ENCODE data around the gene RPL13A. TPM values are rescaled to one million over a fixed set of nuclear protein-coding genes. Genes with fewer than 3 reads are reported as not detected.

The RPL13A gene
- total RNA-seq, 1 experiment from 2014 or later: 3,286 TPM

DNA sequence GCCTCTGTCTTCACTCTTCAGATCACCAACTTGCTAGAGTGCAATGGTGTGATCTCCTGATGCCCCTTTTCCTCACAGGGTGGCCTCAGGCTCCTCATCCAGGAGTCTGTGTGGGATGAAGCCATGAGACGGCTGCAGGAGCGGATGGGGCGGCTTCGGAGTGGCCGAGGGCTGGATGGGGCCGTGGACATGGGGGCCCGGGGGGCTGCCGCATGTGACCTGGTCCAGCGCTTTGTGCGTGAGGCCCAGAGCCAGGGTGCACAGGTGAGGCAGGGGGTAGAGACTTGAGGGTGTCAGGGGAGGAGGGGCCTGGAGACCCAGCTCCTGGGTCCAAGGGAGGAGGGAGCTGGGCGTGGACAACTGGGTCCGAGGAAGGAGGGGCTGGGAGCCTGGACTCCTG lies 24.9 kb upstream of the RPL13A start:
- no peak overlapping the region for H2BK20ac ChIP-seq (ENCODE audit: low read depth, low read length, poor library complexity, severe bottlenecking)
- no peaks in the 10 kb centered on the region for H3K9me3 ChIP-seq (ENCODE audit: control insufficient read depth, low read depth, low read length)
- no peak overlapping the region for H2BK12ac ChIP-seq (ENCODE audit: insufficient read length, low read depth, low read length)
- H3K23me2 ChIP-seq (ENCODE audit: insufficient read length, low read depth, low read length, poor library complexity, severe bottlenecking): no peaks in the 10 kb centered on the region
- H3K23ac ChIP-seq (ENCODE audit: insufficient read length, low read depth, low read length): no peak overlapping the region
- no peak overlapping the region for H3K56ac ChIP-seq (ENCODE audit: insufficient read length, low read depth, low read length)
- no peaks in the 10 kb centered on the region for H3K79me2 ChIP-seq (ENCODE audit: insufficient read depth, low read length)
- no peaks in the 10 kb centered on the region for H3K27me3 Mint-ChIP-seq (ENCODE audit: low read depth)
- H4K91ac ChIP-seq (ENCODE audit: insufficient read length, low read depth, low read length): no peak overlapping the region
- H3K36me3 Mint-ChIP-seq (ENCODE audit: insufficient read depth in 1 of 3, low read depth in 3 of 3): peaks cover 14 to 31% (median 28%) of the 10 kb centered on the region in 3 experiments; a peak in 6 of 7 replicates
- no peaks in the 10 kb centered on the region for H4K20me1 ChIP-seq (ENCODE audit: control insufficient read depth, insufficient read depth, insufficient read length)
- no peak overlapping the region for H2AK5ac ChIP-seq (ENCODE audit: insufficient read length, low read length)
- H3K27ac ChIP-seq (ENCODE audit: insufficient read length, low read depth, low read length): no peak overlapping the region
- H3K4ac ChIP-seq (ENCODE audit: low read depth, low read length): no peak overlapping the region
- H3K4me1 ChIP-seq (ENCODE audit: insufficient read depth, low read length): no peaks in the 10 kb centered on the region
- H2BK5ac ChIP-seq (ENCODE audit: insufficient read length, low read length): no peak overlapping the region
- no peak overlapping the region for H3K4me2 ChIP-seq (ENCODE audit: insufficient read depth, insufficient read length, low read length)
- no peak overlapping the region for H4K8ac ChIP-seq (replicated peaks; ENCODE audit: insufficient read length, low read depth, low read length)
- no peak overlapping the region for H3K14ac ChIP-seq (ENCODE audit: insufficient read depth, low read length)
- no peak overlapping the region for H3K9ac ChIP-seq (ENCODE audit: extremely low read depth, insufficient read length, low read length)
- no peak overlapping the region for H2BK120ac ChIP-seq (ENCODE audit: low read depth, low read length, poor library complexity, severe bottlenecking)
- H3K79me1 ChIP-seq (ENCODE audit: insufficient read depth, low read depth, low read length, poor library complexity, severe bottlenecking): no peaks in the 10 kb centered on the region
- DNase-seq: no peak
- no peak overlapping the region for H4K5ac ChIP-seq (ENCODE audit: insufficient read length, low read depth, low read length)
- WGBS (ENCODE audit: extremely low coverage, insufficient read length, low lambda C conversion rate): no CpG with 5 or more reads among the region's 12 CpGs
- H3K4me3 Mint-ChIP-seq: no peak overlapping the region
- H2AFZ ChIP-seq (ENCODE audit: low read length): no peak overlapping the region
- H3T11ph ChIP-seq (ENCODE audit: low read length): no peak overlapping the region
- H2BK15ac ChIP-seq (ENCODE audit: low read depth, low read length): no peak overlapping the region
- no peaks in the 10 kb centered on the region for H3K9me3 Mint-ChIP-seq
- H3K18ac ChIP-seq (ENCODE audit: insufficient read length, low read depth, low read length): no peak overlapping the region
- H3K27ac Mint-ChIP-seq: peak overlapping the region in 2 of 3 experiments; percentile 44 to 48; a peak in 1 of 7 replicates
- TF ChIP-seq, protein P1, sequence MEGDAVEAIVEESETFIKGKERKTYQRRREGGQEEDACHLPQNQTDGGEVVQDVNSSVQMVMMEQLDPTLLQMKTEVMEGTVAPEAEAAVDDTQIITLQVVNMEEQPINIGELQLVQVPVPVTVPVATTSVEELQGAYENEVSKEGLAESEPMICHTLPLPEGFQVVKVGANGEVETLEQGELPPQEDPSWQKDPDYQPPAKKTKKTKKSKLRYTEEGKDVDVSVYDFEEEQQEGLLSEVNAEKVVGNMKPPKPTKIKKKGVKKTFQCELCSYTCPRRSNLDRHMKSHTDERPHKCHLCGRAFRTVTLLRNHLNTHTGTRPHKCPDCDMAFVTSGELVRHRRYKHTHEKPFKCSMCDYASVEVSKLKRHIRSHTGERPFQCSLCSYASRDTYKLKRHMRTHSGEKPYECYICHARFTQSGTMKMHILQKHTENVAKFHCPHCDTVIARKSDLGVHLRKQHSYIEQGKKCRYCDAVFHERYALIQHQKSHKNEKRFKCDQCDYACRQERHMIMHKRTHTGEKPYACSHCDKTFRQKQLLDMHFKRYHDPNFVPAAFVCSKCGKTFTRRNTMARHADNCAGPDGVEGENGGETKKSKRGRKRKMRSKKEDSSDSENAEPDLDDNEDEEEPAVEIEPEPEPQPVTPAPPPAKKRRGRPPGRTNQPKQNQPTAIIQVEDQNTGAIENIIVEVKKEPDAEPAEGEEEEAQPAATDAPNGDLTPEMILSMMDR (conservative IDR thresholded peaks at IDR 0.05): no peak
- H3K4me1 Mint-ChIP-seq: no peaks in the 10 kb centered on the region
- no peaks in the 10 kb centered on the region for H3K27me3 ChIP-seq (ENCODE audit: insufficient read depth, low read length)

Measured in H9 (cell line).